IMR-90 (cell line): ENCODE measurements around the gene NOL8. TPM values are rescaled to one million over a fixed set of nuclear protein-coding genes. Genes with fewer than 3 reads are reported as not detected.
A peak's percentile ranks its signal among the peaks of the same experiment; 100 is the strongest.

ENCODE experiments used
- ATAC-seq: fragments of 200-7000 bp; cut with Tn5 transposase; 2 replicates; pipeline ENCODE4 v1.9.1; 2020; ENCODE audit warnings: low read depth, mild to moderate bottlenecking, moderate library complexity
- BruUV-seq: library from RNA; stranded (reverse); fragments of 400-500 nt; replicated peaks from 2 replicates; lab custom pipeline; 2021; lab: Mats Ljungman, UMichigan
- CTCF ChIA-PET: fragments of 300-600 bp; formaldehyde crosslinking; extraction: SDS; loops from one replicate; lab custom pipeline; 2021; ENCODE audit warnings: antibody characterized with exemption; lab: Yijun Ruan, JAX
- POLR2A ChIA-PET: fragments of 300-600 bp; sonication (Branson Sonifier 250); formaldehyde crosslinking; loops from one replicate; lab custom pipeline; 2022; ENCODE audit warnings: antibody characterized with exemption; ENCODE audit not compliant: unreplicated experiment; lab: Charles Lee
- DNase-seq: peaks from one replicate; pipeline ENCODE4 v3.0.0; 2013
- H2AFZ ChIP-seq: replicated peaks from 2 replicates; pipeline ENCODE3; 2013; ENCODE audit warnings: low read length, mild to moderate bottlenecking; ENCODE audit not compliant: poor library complexity
- H2AK5ac ChIP-seq: 2 replicates; pipeline ENCODE4 v1.6.1; 2013; ENCODE audit warnings: low read depth, low read length, inconsistent platforms
- H2AK9ac ChIP-seq: replicated peaks from 2 replicates; pipeline ENCODE3; 2013; ENCODE audit warnings: mild to moderate bottlenecking, low read depth, low read length, moderate library complexity; ENCODE audit not compliant: poor library complexity
- H2BK120ac ChIP-seq: 2 replicates; pipeline ENCODE4 v1.6.1; 2013; ENCODE audit warnings: low read depth, low read length, inconsistent platforms
- H2BK15ac ChIP-seq: 3 replicates; pipeline ENCODE4 v1.6.1; 2013; ENCODE audit warnings: low read depth, low read length, inconsistent platforms
- H2BK20ac ChIP-seq: 2 replicates; pipeline ENCODE4 v1.6.1; 2013; ENCODE audit warnings: low read depth, mild to moderate bottlenecking, inconsistent platforms, low read length, moderate library complexity
- H2BK5ac ChIP-seq: 2 replicates; pipeline ENCODE4 v1.6.1; 2013; ENCODE audit warnings: mild to moderate bottlenecking, low read depth, low read length, inconsistent platforms; ENCODE audit not compliant: poor library complexity, severe bottlenecking
- H3K14ac ChIP-seq: replicated peaks from 2 replicates; pipeline ENCODE4 v1.6.1; 2013; ENCODE audit warnings: low read depth, low read length, inconsistent platforms
- H3K18ac ChIP-seq: 2 replicates; pipeline ENCODE4 v1.6.1; 2013; ENCODE audit warnings: low read depth, low read length, control low read depth
- H3K23ac ChIP-seq: 2 replicates; pipeline ENCODE4 v1.6.1; 2013; ENCODE audit warnings: low read depth, low read length, inconsistent platforms
- H3K27ac ChIP-seq: 2 replicates; pipeline ENCODE4 v1.5.1; 2013; ENCODE audit warnings: mild to moderate bottlenecking, control low read depth, low read length; ENCODE audit not compliant: insufficient read depth
- H3K27me3 ChIP-seq: 2 replicates; pipeline ENCODE4 v1.6.1; 2013; ENCODE audit warnings: low read length; ENCODE audit not compliant: control insufficient read depth, insufficient read depth
- H3K36me3 ChIP-seq: 2 replicates; pipeline ENCODE4 v1.6.1; 2013; ENCODE audit warnings: low read length, mixed read lengths; ENCODE audit not compliant: control insufficient read depth, insufficient read depth
- H3K4ac ChIP-seq: 2 replicates; pipeline ENCODE4 v1.6.1; 2013; ENCODE audit warnings: low read depth, low read length, inconsistent platforms
- H3K4me1 ChIP-seq: 2 replicates; pipeline ENCODE4 v1.6.1; 2013; ENCODE audit warnings: low read length, mixed read lengths; ENCODE audit not compliant: control insufficient read depth, insufficient read depth
- H3K4me2 ChIP-seq: 2 replicates; pipeline ENCODE4 v1.6.1; 2013; ENCODE audit warnings: low read depth, mild to moderate bottlenecking, control low read depth, low read length, moderate library complexity
- H3K4me3 ChIP-seq: 2 replicates; pipeline ENCODE4 v1.5.1; 2013; ENCODE audit warnings: low read depth, mild to moderate bottlenecking, control low read depth, low read length, moderate library complexity; ENCODE audit not compliant: insufficient read depth
- H3K56ac ChIP-seq: 2 replicates; pipeline ENCODE4 v1.6.1; 2013; ENCODE audit warnings: low read length, inconsistent platforms; ENCODE audit not compliant: insufficient read depth; ENCODE audit errors: extremely low read depth
- H3K79me1 ChIP-seq, 2 experiments: 2 replicates each; pipeline ENCODE4 v1.6.1; 2013; ENCODE audit warnings: low read length in 2 of 2, inconsistent platforms in 1 of 2, low read depth in 1 of 2
- H3K9ac ChIP-seq: 2 replicates; pipeline ENCODE4 v1.6.1; 2013; ENCODE audit warnings: low read depth, low read length, control low read depth
- H3K9me1 ChIP-seq: 2 replicates; pipeline ENCODE4 v1.6.1; 2013; ENCODE audit warnings: low read length, inconsistent platforms; ENCODE audit not compliant: insufficient read depth
- H3K9me3 ChIP-seq: 2 replicates; pipeline ENCODE4 v1.6.1; 2013; ENCODE audit warnings: low read length; ENCODE audit not compliant: control insufficient read depth, insufficient read depth
- H4K20me1 ChIP-seq: 2 replicates; pipeline ENCODE4 v1.6.1; 2013; ENCODE audit warnings: low read length, inconsistent platforms; ENCODE audit not compliant: insufficient read depth
- H4K5ac ChIP-seq: 2 replicates; pipeline ENCODE4 v1.6.1; 2013; ENCODE audit warnings: mild to moderate bottlenecking, low read depth, low read length, control low read depth
- H4K8ac ChIP-seq, 2 experiments: 2 replicates each; pipeline ENCODE4 v1.6.1; 2013; ENCODE audit warnings: low read depth in 2 of 2, low read length in 2 of 2, control low read depth in 1 of 2, inconsistent platforms in 1 of 2
- H4K91ac ChIP-seq: 2 replicates; pipeline ENCODE4 v1.6.1; 2013; ENCODE audit warnings: low read depth, low read length, inconsistent platforms; ENCODE audit not compliant: insufficient read depth
- BHLHE40 ChIP-seq: fragments of 150-350 bp; IDR thresholded peaks from 2 replicates; pipeline ENCODE4 v1.6.1; 2016; ENCODE audit warnings: mild to moderate bottlenecking, low read depth, low read length
- CEBPB ChIP-seq: IDR thresholded peaks from 2 replicates; pipeline ENCODE4 v1.6.1; 2012; ENCODE audit warnings: low read depth, low read length, improper control_type of control experiment
- CTCF ChIP-seq: conservative IDR thresholded peaks from 2 replicates; pipeline ENCODE4 v1.5.1; 2012; ENCODE audit warnings: mild to moderate bottlenecking, low read depth, low read length, improper control_type of control experiment
- MAFK ChIP-seq: IDR thresholded peaks from 2 replicates; pipeline ENCODE4 v1.6.1; 2012; ENCODE audit warnings: low read depth, low read length, improper control_type of control experiment
- MXI1 ChIP-seq: IDR thresholded peaks from 2 replicates; pipeline ENCODE4 v1.6.1; 2012; ENCODE audit warnings: low read depth, mild to moderate bottlenecking, low read length, moderate library complexity, borderline replicate concordance
- POLR2A ChIP-seq: IDR thresholded peaks from 2 replicates; pipeline ENCODE4 v1.6.1; 2012; ENCODE audit warnings: mild to moderate bottlenecking, low read depth, low read length
- RAD21 ChIP-seq: IDR thresholded peaks from 2 replicates; pipeline ENCODE4 v1.6.1; 2012; ENCODE audit warnings: low read length, improper control_type of control experiment
- RFX5 ChIP-seq: IDR thresholded peaks from 2 replicates; pipeline ENCODE4 v1.8.0; 2012; ENCODE audit warnings: low read depth, mild to moderate bottlenecking, low read length, moderate library complexity
- USF2 ChIP-seq: fragments of 150-350 bp; IDR thresholded peaks from 2 replicates; pipeline ENCODE4 v1.6.1; 2017; ENCODE audit warnings: mild to moderate bottlenecking, antibody characterized with exemption, low read length, low read depth
- WGBS, 2 experiments: methylation state at CpG; one replicate each; pipeline versions ENCODE4 v1.1.5 to v1.1.7; 2013; ENCODE audit warnings: missing lambda C conversion rate in 2 of 2; ENCODE audit not compliant: insufficient read length in 1 of 2; ENCODE audit errors: extremely low coverage in 2 of 2; 5-methylcytosine and 5-hydroxymethylcytosine counted together
- dilution Hi-C: fragments of 300-500 bp; cut with HindIII; formaldehyde crosslinking; loops from one replicate; pipeline ENCODE4 v1.14.3; 2018; ENCODE audit warnings: low sequenced_read_pairs; ENCODE audit not compliant: unreplicated experiment
- in situ Hi-C: fragments of 300-500 bp; cut with MboI; formaldehyde crosslinking; loops from 3 replicates; pipeline ENCODE4 v1.14.3; 2019; ENCODE audit warnings: low sequenced_read_pairs, inconsistent platforms, mixed read lengths
- intact Hi-C: fragments of 100-400 bp; cut with micrococcal nuclease; formaldehyde crosslinking; loops from 2 replicates; pipeline ENCODE4 v1.10.0; 2022
- polyA plus RNA-seq, 3 experiments: library from polyadenylated mRNA; depleted of rRNA; stranded (reverse); fragments of >200 nt; gene quantifications; 2 replicates each; pipeline ENCODE4 v1.2.3, GENCODE V29; 2012; ENCODE audit warnings: low replicate concordance in 1 of 3
- total RNA-seq: library from RNA; depleted of rRNA; stranded (reverse); fragments of >200 nt; gene quantifications from 2 replicates; pipeline ENCODE4 v1.2.3, GENCODE V29; 2012

NOL8 gene
- total and polyA plus RNA-seq, 2 of the 4 experiments (the other 2 are of a cell fraction) = 10.1 to 18.3 TPM

GRCh38 chr9:92292338-92293074 is 32.6 kb downstream of the NOL8 start:
- dilution Hi-C loops = no loop called here
- Histone ChIP-seq H2AFZ (no peak overlapping the region), H3K9ac (peak overlapping the region; percentile 87), H2BK5ac (peak overlapping the region; percentile 71), H4K8ac (peak overlapping the region in 1 of 2 experiments; percentile 99; a peak in 3 of 4 replicates), H3K36me3 (peaks cover 7% of the 10 kb centered on the region), H2BK120ac (peak overlapping the region; percentile 80), H3K4me2 (peak overlapping the region; percentile 99), H2AK5ac (peak overlapping the region; percentile 96; the same call in 1 of the 2 replicates), H3K4me1 (peaks cover 6% of the 10 kb centered on the region), H3K56ac (peak overlapping the region; percentile 99), H3K23ac (peak overlapping the region; percentile 92), H2AK9ac (peak overlapping the region; percentile 88), H3K9me1 (peaks cover 4% of the 10 kb centered on the region), H3K27ac (peak overlapping the region; percentile 41), H3K27me3 (no peaks in the 10 kb centered on the region), H2BK20ac (no peak overlapping the region), H3K14ac (peak overlapping the region; percentile 82), H3K4ac (peak overlapping the region; percentile 91), H4K5ac (peak overlapping the region; percentile 24), H4K20me1 (peaks cover 31% of the 10 kb centered on the region; the same call in 1 of the 2 replicates), H3K18ac (0 out of 2 replicates have a peak overlapping the region, but pooled peaks have one; percentile 3), H3K9me3 (no peaks in the 10 kb centered on the region), H3K79me1 (peaks cover 0 to 38% of the 10 kb centered on the region in 2 experiments; a peak in 3 of 4 replicates), H4K91ac (peak overlapping the region; percentile 78), H3K4me3 (peak overlapping the region; percentile 61), H2BK15ac (peak overlapping the region; percentile 29; the same call in 2 of the 3 replicates)
- POLR2A ChIA-PET = no interaction called here
- TF ChIP-seq BHLHE40 (no peak), USF2 (no peak), RFX5 (no peak), CTCF (no peak), RAD21 (no peak), POLR2A (no peak), MXI1 (no peak), CEBPB (0 out of 2 replicates have a peak, but pooled peaks have one; percentile 21), MAFK (no peak)
- in situ Hi-C loops = loop anchor here (5.0 to 10.0 kb wide), 2 partner anchors 45 to 158 kb away; no protein-coding TSS in a partner anchor
- CTCF ChIA-PET = interaction anchor here (0.8 kb wide), 1 partner anchor 15 kb away, joined by 4 read pairs; no protein-coding TSS in a partner anchor
- peak; percentile 24 for DNase-seq
- 47 to 100% methylated on average over 2 to 3 of the region's 8 CpGs for WGBS, 2 experiments
- intact Hi-C loops = loop anchor here (2.0 kb wide), 1 partner anchor 158 kb away; no protein-coding TSS in a partner anchor
- no peak for ATAC-seq
- BruUV-seq = no TSS peak
